ENCODE results near the gene HK1.

DNA sequence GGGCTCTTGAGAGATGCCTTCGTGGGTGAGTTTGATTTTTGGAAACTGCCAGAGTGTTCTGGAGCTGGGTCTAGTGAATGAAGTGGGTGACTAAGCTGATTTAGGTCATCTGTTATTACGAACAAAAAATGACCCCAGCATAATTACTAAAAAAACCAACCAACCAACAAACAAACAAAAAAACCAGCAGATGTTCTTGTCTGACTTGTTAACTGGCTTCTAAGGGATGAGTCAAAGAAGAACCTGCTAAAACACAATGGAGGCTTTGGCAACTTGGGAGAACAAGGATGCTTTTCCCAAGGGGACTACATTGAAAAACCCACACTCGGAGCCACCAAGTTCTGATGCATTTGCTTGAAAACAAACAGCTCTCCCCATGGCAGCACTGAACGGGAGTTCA is 126.9 kb downstream of the HK1 start:
- TF ChIP-seq, protein P1, sequence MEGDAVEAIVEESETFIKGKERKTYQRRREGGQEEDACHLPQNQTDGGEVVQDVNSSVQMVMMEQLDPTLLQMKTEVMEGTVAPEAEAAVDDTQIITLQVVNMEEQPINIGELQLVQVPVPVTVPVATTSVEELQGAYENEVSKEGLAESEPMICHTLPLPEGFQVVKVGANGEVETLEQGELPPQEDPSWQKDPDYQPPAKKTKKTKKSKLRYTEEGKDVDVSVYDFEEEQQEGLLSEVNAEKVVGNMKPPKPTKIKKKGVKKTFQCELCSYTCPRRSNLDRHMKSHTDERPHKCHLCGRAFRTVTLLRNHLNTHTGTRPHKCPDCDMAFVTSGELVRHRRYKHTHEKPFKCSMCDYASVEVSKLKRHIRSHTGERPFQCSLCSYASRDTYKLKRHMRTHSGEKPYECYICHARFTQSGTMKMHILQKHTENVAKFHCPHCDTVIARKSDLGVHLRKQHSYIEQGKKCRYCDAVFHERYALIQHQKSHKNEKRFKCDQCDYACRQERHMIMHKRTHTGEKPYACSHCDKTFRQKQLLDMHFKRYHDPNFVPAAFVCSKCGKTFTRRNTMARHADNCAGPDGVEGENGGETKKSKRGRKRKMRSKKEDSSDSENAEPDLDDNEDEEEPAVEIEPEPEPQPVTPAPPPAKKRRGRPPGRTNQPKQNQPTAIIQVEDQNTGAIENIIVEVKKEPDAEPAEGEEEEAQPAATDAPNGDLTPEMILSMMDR (IDR thresholded peaks at IDR 0.05): no peak
- TF ChIP-seq POLR2A (IDR thresholded peaks at IDR 0.05): no peak
